Urinary bladder (tissue), 4 donors: Measurements from ENCODE around the gene MED13L. TPM values are rescaled to one million over a fixed set of nuclear protein-coding genes. Genes with fewer than 3 reads are reported as not detected.

Experiments
- DNase-seq: peaks from one replicate; pipeline ENCODE4 v3.0.0-alpha.2; 2015; ENCODE audit errors: extremely low spot score
- H3K27ac ChIP-seq: one replicate; pipeline ENCODE4 v1.5.1; 2013; ENCODE audit warnings: low read depth, mild to moderate bottlenecking, moderate library complexity
- H3K36me3 ChIP-seq: one replicate; pipeline ENCODE4 v1.6.1; 2013; ENCODE audit warnings: mild to moderate bottlenecking, moderate library complexity; ENCODE audit not compliant: insufficient read depth
- H3K4me1 ChIP-seq: one replicate; pipeline ENCODE4 v1.6.1; 2013; ENCODE audit warnings: mild to moderate bottlenecking, moderate library complexity; ENCODE audit not compliant: insufficient read depth
- H3K4me3 ChIP-seq: one replicate; pipeline ENCODE4 v1.5.1; 2013; ENCODE audit warnings: low read depth, low read length
- WGBS: extraction: QIAGEN DNeasy Blood & Tissue Kit; methylation state at CpG from one replicate; pipeline ENCODE4 v1.1.7; 2013; 5-methylcytosine and 5-hydroxymethylcytosine counted together
- polyA plus RNA-seq: library from polyadenylated mRNA; stranded (reverse); fragments of 200-250 nt; gene quantifications from one replicate; pipeline ENCODE4 v1.2.3, GENCODE V29; 2013
- total RNA-seq: library from RNA; depleted of rRNA; stranded (reverse); fragments of >200 nt; gene quantifications from one replicate; pipeline ENCODE4 v1.2.3, GENCODE V29; 2014
- donor health status: healthy with polysubstance abuse.
- donor health status: healthy.

The MED13L gene
- total and polyA plus RNA-seq, 2 donors: 41.4 to 273 TPM

DNA sequence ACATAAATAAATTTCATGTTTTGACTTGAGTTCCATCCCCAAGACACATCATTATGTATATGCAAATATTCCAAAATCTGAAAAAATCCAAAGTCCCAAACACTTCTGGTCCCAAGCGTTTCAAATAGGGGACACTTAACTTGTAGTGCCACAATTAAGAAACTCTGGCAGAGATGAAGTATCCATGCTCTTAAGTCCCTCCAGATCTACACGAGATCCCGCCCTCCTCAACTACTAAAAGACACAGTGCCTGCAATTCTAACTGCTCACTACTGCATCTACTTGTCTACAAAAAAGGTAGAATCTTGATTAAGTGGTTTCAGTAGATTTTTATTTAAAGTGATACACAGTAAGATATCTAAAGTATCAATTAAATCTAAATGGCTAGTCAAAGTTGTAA is 97.0 kb downstream of the MED13L start:
- no peak for DNase-seq
- Histone ChIP-seq H3K27ac (no peak overlapping the region), H3K4me3 (no peak overlapping the region), H3K4me1 (no peaks in the 10 kb centered on the region), H3K36me3 (no peaks in the 10 kb centered on the region)
- WGBS: 91% methylated on average over 3 of the region's 3 CpGs

DNA sequence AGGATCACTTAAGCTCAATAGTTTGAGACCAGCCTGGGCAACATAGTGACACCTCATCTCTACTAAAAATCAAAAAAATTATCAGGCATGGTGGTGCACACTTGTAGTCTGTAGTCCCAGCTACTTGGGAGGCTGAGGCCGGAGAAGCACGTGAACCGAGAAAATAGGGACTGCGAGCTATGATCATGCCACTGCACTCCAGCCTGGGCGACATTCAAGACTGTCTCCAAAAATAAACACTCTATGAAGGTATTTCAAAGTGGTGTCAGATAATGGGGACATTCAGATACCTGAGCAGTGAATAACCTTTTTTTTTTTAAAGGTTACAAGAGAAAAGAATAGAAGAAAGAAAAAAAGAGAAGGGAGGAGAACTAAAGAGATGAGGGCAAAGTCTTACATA is 98.1 kb downstream of the MED13L start:
- Histone ChIP-seq H3K27ac (no peak overlapping the region), H3K4me3 (no peak overlapping the region), H3K36me3 (no peaks in the 10 kb centered on the region), H3K4me1 (no peaks in the 10 kb centered on the region)
- DNase-seq: no peak
- 98% methylated on average over 5 of the region's 5 CpGs for WGBS

DNA sequence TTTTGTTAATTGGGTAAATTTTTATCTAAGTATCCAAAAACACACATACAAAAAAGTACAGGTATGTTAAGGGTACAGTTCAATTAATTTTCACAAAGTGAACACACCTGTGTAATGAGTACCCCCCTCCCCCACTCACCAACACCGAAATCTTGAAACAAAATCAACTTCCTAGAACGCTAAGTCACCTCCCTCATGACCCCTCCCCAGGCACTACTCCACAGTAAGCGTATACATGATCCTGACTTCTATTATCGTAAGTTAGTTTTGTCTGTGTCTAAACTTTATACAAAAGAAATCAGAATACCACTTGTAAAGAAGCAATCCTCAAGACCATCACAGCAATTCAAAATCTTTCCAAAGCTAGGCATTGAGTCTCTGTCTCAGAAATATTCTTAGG is 100.5 kb downstream of the MED13L start:
- Histone ChIP-seq H3K4me3 (no peak overlapping the region), H3K4me1 (no peaks in the 10 kb centered on the region), H3K27ac (no peak overlapping the region), H3K36me3 (no peaks in the 10 kb centered on the region)
- DNase-seq: no peak
- 95% methylated on average over 4 of the region's 4 CpGs for WGBS

DNA sequence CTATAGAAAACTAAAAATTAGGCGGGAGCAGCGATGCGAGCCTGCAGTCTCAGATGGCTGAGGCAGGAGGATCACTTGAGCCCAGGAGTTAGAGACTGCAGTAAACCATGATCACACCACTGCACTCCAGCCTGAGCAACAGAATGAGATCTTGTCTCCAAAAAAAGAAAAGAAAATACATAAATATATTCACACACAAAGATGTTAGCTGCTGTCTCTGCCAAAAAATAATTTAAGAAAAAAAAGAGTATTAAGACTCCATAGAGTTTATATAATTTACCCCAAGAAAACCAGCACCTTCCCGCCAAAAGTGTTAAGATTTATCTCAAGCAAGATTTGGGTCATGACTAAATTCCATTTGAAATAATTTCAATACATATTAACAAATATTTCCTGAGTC is 102.6 kb downstream of the MED13L start:
- no peaks in the 10 kb centered on the region for H3K4me1 ChIP-seq
- 93% methylated on average over 4 of the region's 4 CpGs for WGBS
- H3K27ac ChIP-seq: no peak overlapping the region
- no peak overlapping the region for H3K4me3 ChIP-seq
- no peaks in the 10 kb centered on the region for H3K36me3 ChIP-seq
- no peak for DNase-seq

DNA sequence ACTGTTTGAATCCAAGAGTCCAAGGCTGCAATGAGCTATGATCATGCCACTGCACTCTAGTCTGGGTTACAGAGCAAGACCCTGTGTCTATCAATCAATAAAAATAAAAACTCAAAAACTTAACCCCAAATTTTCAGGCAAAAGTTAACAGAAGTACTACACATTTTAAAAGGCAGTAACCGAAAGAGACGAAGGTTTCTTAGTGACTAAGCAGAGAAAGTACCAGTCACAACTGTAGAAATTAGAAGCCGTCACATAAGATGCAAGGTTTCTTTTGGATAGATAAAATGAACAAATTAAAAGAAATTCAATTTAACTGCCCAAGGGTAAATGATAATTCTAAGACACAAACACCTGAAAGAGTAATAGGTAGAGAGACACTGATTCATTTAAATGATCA is 103.5 kb downstream of the MED13L start:
- no peak for DNase-seq
- H3K4me1 ChIP-seq: no peaks in the 10 kb centered on the region
- 95% methylated on average over 3 of the region's 3 CpGs for WGBS
- H3K36me3 ChIP-seq: no peaks in the 10 kb centered on the region
- H3K4me3 ChIP-seq: no peak overlapping the region
- H3K27ac ChIP-seq: no peak overlapping the region

DNA sequence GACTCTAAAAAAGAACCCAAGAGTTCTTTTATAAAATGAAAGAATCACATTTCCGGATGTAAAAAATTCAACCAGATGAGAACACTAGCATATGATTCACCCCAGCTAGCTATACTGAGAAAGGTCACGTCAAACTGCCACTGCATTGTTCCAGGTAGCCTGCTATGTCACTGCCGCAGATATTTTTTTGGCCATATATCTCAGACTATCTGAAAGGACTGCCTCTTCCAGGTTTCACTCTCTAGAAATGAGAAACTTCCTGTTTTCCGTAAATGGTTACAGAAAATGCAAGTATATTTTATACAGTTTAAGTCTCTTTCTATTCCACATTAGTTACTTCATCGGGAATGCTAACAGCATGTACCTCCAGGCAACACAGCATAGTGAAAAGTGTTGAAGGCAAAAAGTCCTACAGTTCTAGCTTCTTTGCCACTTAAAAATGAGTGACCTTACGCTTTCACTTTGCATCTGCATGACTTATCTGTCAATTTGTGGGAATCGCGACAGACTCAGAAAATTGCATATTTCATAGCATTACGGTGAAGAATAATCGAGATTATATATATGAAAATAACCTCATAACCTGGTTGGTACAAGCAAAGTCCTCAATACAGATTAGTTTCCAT is 105.2 kb downstream of the MED13L start:
- Histone ChIP-seq H3K4me1 (no peaks in the 10 kb centered on the region), H3K36me3 (no peaks in the 10 kb centered on the region), H3K4me3 (no peak overlapping the region), H3K27ac (no peak overlapping the region)
- no peak for DNase-seq
- WGBS: 79% methylated on average over 10 of the region's 10 CpGs

DNA sequence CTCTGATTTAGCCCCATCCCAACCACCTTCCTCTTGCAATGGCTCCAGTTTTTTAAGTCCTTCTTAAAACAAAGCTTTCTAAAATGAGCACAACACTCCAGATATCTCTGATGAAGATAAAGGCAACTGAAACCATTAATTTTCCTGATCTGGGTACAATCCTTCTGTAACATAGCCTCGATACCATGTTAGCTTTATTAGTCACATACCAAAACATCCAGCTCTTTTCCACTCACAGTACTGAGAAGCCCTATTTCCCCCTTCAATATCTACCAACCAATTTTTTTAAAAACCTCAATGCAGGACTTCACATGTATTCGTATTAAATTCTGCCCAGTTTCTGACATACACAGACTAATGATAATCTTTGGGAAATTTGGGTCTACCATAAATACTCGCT is 105.9 kb downstream of the MED13L start:
- WGBS: 77% methylated on average over 3 of the region's 3 CpGs
- H3K4me3 ChIP-seq: no peak overlapping the region
- H3K27ac ChIP-seq: no peak overlapping the region
- no peaks in the 10 kb centered on the region for H3K36me3 ChIP-seq
- no peak for DNase-seq
- no peaks in the 10 kb centered on the region for H3K4me1 ChIP-seq

DNA sequence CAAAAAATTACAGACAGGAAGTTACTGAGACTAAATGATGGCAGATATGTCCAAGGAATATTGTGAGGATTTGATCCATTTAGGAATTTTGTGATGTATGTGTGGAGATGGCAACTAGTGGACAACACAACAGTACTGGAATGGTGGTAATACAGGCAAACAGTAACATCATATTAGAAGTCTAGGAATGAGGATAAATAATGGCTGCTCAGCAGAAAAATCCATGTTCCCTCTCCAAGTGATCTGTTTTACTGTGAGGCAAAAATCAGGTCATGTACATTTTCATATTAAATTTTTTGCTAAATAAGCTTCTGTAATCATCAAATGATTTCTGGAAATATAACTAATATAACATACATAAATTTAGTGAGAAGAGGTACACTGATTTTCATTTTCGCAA is 108.4 kb downstream of the MED13L start:
- Histone ChIP-seq H3K36me3 (no peaks in the 10 kb centered on the region), H3K4me3 (no peak overlapping the region), H3K27ac (no peak overlapping the region), H3K4me1 (no peaks in the 10 kb centered on the region)
- over 99% methylated on average over 1 of the region's 1 CpG for WGBS
- no peak for DNase-seq

DNA sequence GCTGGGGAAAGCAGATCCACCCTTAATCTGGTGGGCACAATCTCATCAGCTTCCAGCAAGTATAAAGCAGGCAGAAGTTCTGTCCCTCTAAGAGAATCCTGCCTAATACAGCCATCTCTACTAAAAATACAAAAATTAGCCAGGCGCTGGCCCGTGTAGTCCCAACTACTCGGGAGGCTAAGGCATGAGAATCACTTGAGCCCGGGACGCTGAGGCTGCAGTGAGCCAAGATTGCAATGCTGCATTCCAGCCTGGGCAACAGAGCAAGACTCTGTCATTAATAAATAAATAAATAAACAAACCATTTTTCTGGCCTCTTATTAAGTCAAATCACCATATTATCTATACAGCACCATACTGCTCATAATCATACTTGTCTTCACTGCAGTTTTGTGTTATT is 111.2 kb downstream of the MED13L start:
- H3K4me3 ChIP-seq: no peak overlapping the region
- DNase-seq: no peak
- no peak overlapping the region for H3K27ac ChIP-seq
- H3K36me3 ChIP-seq: no peaks in the 10 kb centered on the region
- WGBS: 59% methylated on average over 5 of the region's 5 CpGs
- H3K4me1 ChIP-seq: no peaks in the 10 kb centered on the region

DNA sequence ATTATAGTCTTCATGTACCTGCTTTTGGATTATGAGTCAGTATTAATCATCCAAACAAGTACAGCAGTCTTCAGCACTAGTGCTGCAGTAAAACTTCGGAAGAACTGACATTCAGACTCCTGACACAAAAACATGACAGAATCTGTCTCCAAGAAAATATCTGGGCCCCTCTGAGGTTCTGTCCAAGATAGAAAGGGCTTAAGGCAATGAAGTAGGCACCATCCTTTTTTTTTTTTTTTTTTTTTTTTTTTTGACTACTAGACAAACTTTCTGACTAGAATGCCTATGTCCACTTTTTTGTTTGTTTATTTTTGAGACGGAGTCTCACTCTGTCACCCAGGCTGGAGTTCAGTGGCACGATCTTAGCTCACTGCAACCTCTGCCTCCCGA is 112.5 kb downstream of the MED13L start:
- no peaks in the 10 kb centered on the region for H3K36me3 ChIP-seq
- DNase-seq: no peak
- H3K4me3 ChIP-seq: no peak overlapping the region
- H3K27ac ChIP-seq: no peak overlapping the region
- WGBS: 61% methylated on average over 4 of the region's 4 CpGs
- H3K4me1 ChIP-seq: no peaks in the 10 kb centered on the region

DNA sequence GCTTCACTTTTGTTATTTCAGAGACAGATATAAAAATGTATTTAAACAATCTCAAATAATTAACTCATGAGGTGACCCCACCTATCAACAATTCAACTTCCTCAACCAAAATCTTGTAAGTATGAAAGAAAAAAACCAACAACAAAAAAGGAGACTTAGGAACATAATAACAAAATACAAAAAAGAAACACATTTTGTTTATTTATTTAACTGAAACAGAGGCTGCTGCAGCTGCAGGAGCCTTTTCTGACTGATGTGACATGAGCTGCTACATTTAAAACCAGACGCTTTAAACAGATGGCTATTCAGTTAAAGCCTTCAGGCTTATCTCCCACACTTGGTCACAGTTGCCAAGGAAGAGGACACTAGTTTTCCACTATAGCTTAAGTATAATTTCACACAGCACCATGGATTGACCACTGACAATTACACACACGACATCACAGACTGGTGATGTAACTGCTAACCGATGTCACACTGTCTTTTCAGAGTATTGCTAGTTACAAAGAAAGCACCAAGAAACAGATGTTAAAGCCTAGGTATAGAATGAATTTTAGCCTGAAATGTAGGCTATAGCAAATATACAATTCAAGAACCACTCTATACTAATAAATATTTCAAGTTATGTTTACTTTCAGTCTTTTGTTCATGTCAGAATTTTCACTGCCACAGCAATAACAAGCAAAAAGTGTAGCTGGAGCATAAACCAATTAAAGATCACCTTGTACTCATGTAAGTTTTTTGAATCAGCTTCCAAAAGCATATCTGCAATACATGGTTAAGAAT is 113.0 kb downstream of the MED13L start:
- Histone ChIP-seq H3K4me3 (no peak overlapping the region), H3K4me1 (no peaks in the 10 kb centered on the region), H3K36me3 (no peaks in the 10 kb centered on the region), H3K27ac (no peak overlapping the region)
- 41% methylated on average over 3 of the region's 3 CpGs for WGBS
- DNase-seq: no peak

DNA sequence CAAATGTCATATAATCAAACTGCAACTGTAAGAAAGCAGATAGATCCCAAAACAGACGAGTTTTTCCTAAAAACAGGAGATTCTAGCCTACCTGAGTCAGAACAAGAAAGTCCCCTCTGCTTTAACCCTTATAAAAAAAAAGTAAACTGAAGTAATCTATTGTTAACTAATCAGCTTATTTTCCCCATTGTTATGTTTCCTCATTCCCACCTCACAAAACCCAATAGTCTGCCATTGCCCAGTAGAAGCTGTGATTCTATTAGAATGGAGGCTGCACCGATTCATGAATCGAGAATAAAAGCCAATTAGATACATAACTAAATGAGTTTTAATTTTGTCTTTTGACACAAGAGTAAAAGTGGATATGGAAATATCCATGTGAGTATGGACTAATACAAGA is 115.4 kb downstream of the MED13L start:
- Histone ChIP-seq H3K4me3 (no peak overlapping the region), H3K27ac (no peak overlapping the region), H3K36me3 (no peaks in the 10 kb centered on the region), H3K4me1 (no peaks in the 10 kb centered on the region)
- DNase-seq: no peak
- 86% methylated on average over 3 of the region's 3 CpGs for WGBS

DNA sequence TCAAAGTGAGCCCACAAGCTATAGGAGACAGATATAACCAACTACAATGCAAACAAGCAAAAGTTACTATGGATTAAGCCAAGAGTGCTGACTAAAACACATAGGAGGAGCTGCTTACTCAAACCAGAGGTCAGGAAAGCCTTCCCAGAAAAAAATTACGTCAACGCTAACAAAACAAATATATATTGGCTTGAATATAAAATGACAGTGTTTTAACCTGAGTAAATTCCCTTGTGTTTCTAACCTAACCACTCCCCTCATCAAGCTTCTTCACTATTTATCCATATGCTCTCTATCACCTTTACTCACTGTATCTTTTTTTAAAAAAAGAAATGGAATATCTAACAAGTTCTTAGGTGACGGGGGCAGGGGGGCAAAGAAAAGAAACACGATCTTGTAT is 115.9 kb downstream of the MED13L start:
- 83% methylated on average over 4 of the region's 4 CpGs for WGBS
- H3K4me1 ChIP-seq: no peaks in the 10 kb centered on the region
- DNase-seq: no peak

DNA sequence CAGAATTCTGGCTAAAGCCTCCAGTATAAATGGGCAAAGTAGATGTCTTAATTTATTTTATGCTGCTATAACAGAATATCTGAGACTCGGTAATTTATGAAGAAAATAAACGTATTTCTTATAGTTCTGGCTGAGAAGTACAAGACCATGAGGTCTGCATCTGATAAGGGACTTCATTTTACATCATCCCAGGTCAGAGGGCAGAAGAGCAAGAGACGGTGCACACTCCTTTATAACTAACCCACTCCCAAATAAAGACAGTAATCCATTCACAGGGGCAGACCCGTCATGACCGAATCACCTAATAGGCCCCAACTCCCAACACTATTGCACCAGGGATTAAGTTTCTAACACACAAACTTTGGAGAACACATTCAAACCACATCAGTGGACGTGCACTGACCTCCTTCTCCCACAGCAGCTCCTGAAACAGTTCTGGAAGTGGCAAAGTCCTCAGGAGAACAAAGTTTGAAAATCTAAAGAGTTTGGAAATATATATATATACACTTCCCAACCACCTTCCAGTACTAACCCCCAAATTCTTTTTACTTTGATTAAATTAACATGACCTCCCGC is 116.5 kb downstream of the MED13L start:
- H3K4me1 ChIP-seq: no peaks in the 10 kb centered on the region
- DNase-seq: no peak
- 86% methylated on average over 7 of the region's 7 CpGs for WGBS
- H3K27ac ChIP-seq: no peak overlapping the region
- H3K4me3 ChIP-seq: no peak overlapping the region
- no peaks in the 10 kb centered on the region for H3K36me3 ChIP-seq

More for the DNA sequence above, 115.9 kb downstream of the MED13L start:
- no peak overlapping the region for H3K27ac ChIP-seq
- H3K4me3 ChIP-seq: no peak overlapping the region
- H3K36me3 ChIP-seq: no peaks in the 10 kb centered on the region
